Measurements from ENCODE around the gene CEMIP2.

Gene CEMIP2

GRCh38 chr9:71748280-71748743 lies 20.0 kb downstream of the CEMIP2 start:
- no peak for DNase-seq (ENCODE audit: low read depth, low spot score)
- H3K9ac ChIP-seq (ENCODE audit: insufficient read length), result no peak overlapping the region
- no peaks in the 10 kb centered on the region for H3K36me3 ChIP-seq (ENCODE audit: insufficient read depth, low read length)
- no peak overlapping the region for H3K4me3 ChIP-seq
- H3K9me3 ChIP-seq (ENCODE audit: low read depth, low read length), result no peaks in the 10 kb centered on the region
- TF ChIP-seq FOXP2 (optimal IDR thresholded peaks at IDR 0.05; ENCODE audit: control extremely low read depth, extremely low read length, insufficient read depth) (no peak), EZH2 (IDR thresholded peaks at IDR 0.05) (no peak), POLR2AphosphoS5 (IDR thresholded peaks at IDR 0.05; ENCODE audit: borderline replicate concordance, low read depth, low read length) (no peak)
- no peak overlapping the region for H3K27ac ChIP-seq

GRCh38 chr9:71747576-71747975 lies 20.7 kb downstream of the CEMIP2 start:
- Histone ChIP-seq H3K36me3 (ENCODE audit: insufficient read depth, low read length) (no peaks in the 10 kb centered on the region), H3K9ac (ENCODE audit: insufficient read length) (no peak overlapping the region), H3K27ac (no peak overlapping the region), H3K9me3 (ENCODE audit: low read depth, low read length) (no peaks in the 10 kb centered on the region), H3K4me3 (no peak overlapping the region)
- no peak for DNase-seq (ENCODE audit: low read depth, low spot score)
- TF ChIP-seq POLR2AphosphoS5 (IDR thresholded peaks at IDR 0.05; ENCODE audit: borderline replicate concordance, low read depth, low read length) (no peak), FOXP2 (optimal IDR thresholded peaks at IDR 0.05; ENCODE audit: control extremely low read depth, extremely low read length, insufficient read depth) (no peak), EZH2 (IDR thresholded peaks at IDR 0.05) (no peak)

GRCh38 chr9:71746758-71747125 lies 21.6 kb downstream of the CEMIP2 start:
- Histone ChIP-seq H3K9me3 (ENCODE audit: low read depth, low read length) (no peaks in the 10 kb centered on the region), H3K27ac (no peak overlapping the region), H3K4me3 (no peak overlapping the region), H3K9ac (ENCODE audit: insufficient read length) (no peak overlapping the region), H3K36me3 (ENCODE audit: insufficient read depth, low read length) (no peaks in the 10 kb centered on the region)
- TF ChIP-seq FOXP2 (optimal IDR thresholded peaks at IDR 0.05; ENCODE audit: control extremely low read depth, extremely low read length, insufficient read depth), result no peak
- TF ChIP-seq EZH2 (IDR thresholded peaks at IDR 0.05), result no peak
- no peak for TF ChIP-seq POLR2AphosphoS5 (IDR thresholded peaks at IDR 0.05; ENCODE audit: borderline replicate concordance, low read depth, low read length)
- no peak for DNase-seq (ENCODE audit: low read depth, low spot score)

- TF ChIP-seq FOXP2 (optimal IDR thresholded peaks at IDR 0.05; ENCODE audit: control extremely low read depth, extremely low read length, insufficient read depth) (no peak), EZH2 (IDR thresholded peaks at IDR 0.05) (no peak), POLR2AphosphoS5 (IDR thresholded peaks at IDR 0.05; ENCODE audit: borderline replicate concordance, low read depth, low read length) (no peak)
- H3K4me3 ChIP-seq, result no peak overlapping the region
- H3K9ac ChIP-seq (ENCODE audit: insufficient read length), result no peak overlapping the region
- H3K27ac ChIP-seq, result no peak overlapping the region
- DNase-seq (ENCODE audit: low read depth, low spot score), result no peak
- H3K36me3 ChIP-seq (ENCODE audit: insufficient read depth, low read length), result no peaks in the 10 kb centered on the region
- H3K9me3 ChIP-seq (ENCODE audit: low read depth, low read length), result no peaks in the 10 kb centered on the region
Measured at GRCh38 chr9:71746023-71746757, 22.1 kb downstream of the CEMIP2 start.

GRCh38 chr9:71744754-71745521 lies 23.4 kb downstream of the CEMIP2 start:
- Histone ChIP-seq H3K9ac (ENCODE audit: insufficient read length) (no peak overlapping the region), H3K4me3 (no peak overlapping the region), H3K27ac (no peak overlapping the region), H3K36me3 (ENCODE audit: insufficient read depth, low read length) (no peaks in the 10 kb centered on the region), H3K9me3 (ENCODE audit: low read depth, low read length) (no peaks in the 10 kb centered on the region)
- no peak for DNase-seq (ENCODE audit: low read depth, low spot score)
- no peak for TF ChIP-seq FOXP2 (optimal IDR thresholded peaks at IDR 0.05; ENCODE audit: control extremely low read depth, extremely low read length, insufficient read depth)
- no peak for TF ChIP-seq EZH2 (IDR thresholded peaks at IDR 0.05)
- no peak for TF ChIP-seq POLR2AphosphoS5 (IDR thresholded peaks at IDR 0.05; ENCODE audit: borderline replicate concordance, low read depth, low read length)

- H3K9ac ChIP-seq (ENCODE audit: insufficient read length), result no peak overlapping the region
- H3K4me3 ChIP-seq, result no peak overlapping the region
- no peaks in the 10 kb centered on the region for H3K9me3 ChIP-seq (ENCODE audit: low read depth, low read length)
- TF ChIP-seq EZH2 (IDR thresholded peaks at IDR 0.05), result no peak
- TF ChIP-seq POLR2AphosphoS5 (IDR thresholded peaks at IDR 0.05; ENCODE audit: borderline replicate concordance, low read depth, low read length), result no peak
- no peak for TF ChIP-seq FOXP2 (optimal IDR thresholded peaks at IDR 0.05; ENCODE audit: control extremely low read depth, extremely low read length, insufficient read depth)
- DNase-seq (ENCODE audit: low read depth, low spot score), result no peak
- H3K27ac ChIP-seq, result no peak overlapping the region
- no peaks in the 10 kb centered on the region for H3K36me3 ChIP-seq (ENCODE audit: insufficient read depth, low read length)
Measured at GRCh38 chr9:71743882-71744281, 24.4 kb downstream of the CEMIP2 start.

- DNase-seq (ENCODE audit: low read depth, low spot score), result no peak
- no peak for TF ChIP-seq EZH2 (IDR thresholded peaks at IDR 0.05)
- TF ChIP-seq POLR2AphosphoS5 (IDR thresholded peaks at IDR 0.05; ENCODE audit: borderline replicate concordance, low read depth, low read length), result no peak
- TF ChIP-seq FOXP2 (optimal IDR thresholded peaks at IDR 0.05; ENCODE audit: control extremely low read depth, extremely low read length, insufficient read depth), result no peak
- no peak overlapping the region for H3K4me3 ChIP-seq
Measured at GRCh38 chr9:71743217-71743705, 25.1 kb downstream of the CEMIP2 start.

GRCh38 chr9:71742703-71743102 lies 25.6 kb downstream of the CEMIP2 start:
- H3K9me3 ChIP-seq (ENCODE audit: low read depth, low read length), result no peaks in the 10 kb centered on the region
- no peak for TF ChIP-seq POLR2AphosphoS5 (IDR thresholded peaks at IDR 0.05; ENCODE audit: borderline replicate concordance, low read depth, low read length)
- TF ChIP-seq FOXP2 (optimal IDR thresholded peaks at IDR 0.05; ENCODE audit: control extremely low read depth, extremely low read length, insufficient read depth), result no peak
- TF ChIP-seq EZH2 (IDR thresholded peaks at IDR 0.05), result no peak
- no peak overlapping the region for H3K27ac ChIP-seq
- H3K9ac ChIP-seq (ENCODE audit: insufficient read length), result no peak overlapping the region
- H3K36me3 ChIP-seq (ENCODE audit: insufficient read depth, low read length), result no peaks in the 10 kb centered on the region
- DNase-seq (ENCODE audit: low read depth, low spot score), result no peak
- no peak overlapping the region for H3K4me3 ChIP-seq

More at GRCh38 chr9:71743217-71743705, 25.1 kb downstream of the CEMIP2 start:
- Histone ChIP-seq H3K9me3 (ENCODE audit: low read depth, low read length) (no peaks in the 10 kb centered on the region), H3K36me3 (ENCODE audit: insufficient read depth, low read length) (no peaks in the 10 kb centered on the region), H3K27ac (no peak overlapping the region), H3K9ac (ENCODE audit: insufficient read length) (no peak overlapping the region)
